Central memory CD4-positive, alpha-beta T cell (primary cell): ENCODE data around the gene TREH.

Experiments
- DNase-seq: peaks from one replicate; pipeline ENCODE4 v3.0.0; 2022

TREH gene

DNA sequence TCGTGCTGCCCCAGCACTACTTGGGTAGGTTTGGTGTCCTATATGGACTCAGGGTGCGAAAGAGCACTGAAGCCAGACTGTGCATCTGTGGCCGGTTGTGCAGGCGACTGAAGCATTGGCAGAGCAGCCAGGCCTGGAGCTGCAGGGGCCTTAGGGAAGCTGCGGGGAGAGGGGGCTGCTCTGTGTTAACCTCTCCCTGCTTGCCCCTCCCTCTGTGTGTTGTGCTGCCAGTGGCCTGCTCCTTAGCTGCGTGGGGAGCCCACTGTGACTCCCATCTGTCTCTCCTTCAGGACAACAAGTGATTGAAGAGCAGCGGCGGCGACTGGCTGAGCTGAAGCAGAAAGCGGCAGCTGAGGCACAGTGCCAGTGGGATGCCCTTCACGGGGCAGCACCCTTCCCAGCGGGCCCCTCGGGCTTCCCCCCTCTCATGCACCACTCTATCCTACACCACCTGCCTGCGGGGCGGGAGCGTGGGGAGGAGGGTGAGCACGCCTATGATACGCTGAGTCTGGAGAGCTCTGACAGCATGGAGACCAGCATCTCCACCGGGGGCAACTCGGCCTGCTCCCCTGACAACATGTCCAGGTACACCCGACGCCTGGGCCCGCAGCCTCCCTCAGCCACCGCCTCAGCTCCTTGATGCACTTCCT is 34.3 kb downstream of the TREH start:
- DNase-seq: no peak

DNA sequence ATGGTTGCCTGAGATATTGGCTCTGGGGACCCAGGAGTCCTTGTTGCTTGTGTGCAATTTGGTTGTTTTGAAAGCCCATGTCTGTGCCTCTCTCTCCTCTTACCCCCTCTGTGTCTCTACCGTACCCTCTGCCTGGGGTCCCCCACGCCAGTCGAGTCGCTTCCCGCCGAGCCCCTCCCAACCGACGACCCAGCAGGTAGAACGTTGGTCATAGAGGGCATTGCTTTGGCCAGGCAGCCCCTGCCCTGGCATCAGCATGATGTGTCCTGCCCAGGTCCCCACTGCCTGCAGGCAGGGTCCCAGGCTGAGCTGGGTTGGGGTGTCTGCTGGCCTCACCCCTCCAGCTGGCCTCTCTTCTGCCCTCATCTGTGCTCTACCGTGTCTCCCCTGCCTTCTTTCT is 35.0 kb downstream of the TREH start:
- DNase-seq: no peak

DNA sequence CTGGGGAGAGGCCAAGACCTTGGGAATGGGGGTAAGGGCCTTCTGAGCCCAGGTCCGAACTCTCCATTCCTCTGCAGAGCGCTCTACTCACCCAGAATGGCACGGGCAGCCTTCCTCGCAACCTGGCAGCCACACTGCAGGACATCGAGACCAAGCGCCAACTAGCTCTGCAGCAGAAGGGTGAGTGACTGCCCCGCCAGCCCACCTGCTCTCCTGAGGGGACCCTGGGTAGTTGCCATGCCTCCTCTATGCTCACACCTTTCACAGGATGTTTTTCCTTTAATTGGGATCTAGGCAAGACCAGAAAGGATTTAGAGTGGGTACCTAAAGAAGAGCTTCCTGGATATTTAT is 35.5 kb downstream of the TREH start:
- DNase-seq: no peak

DNA sequence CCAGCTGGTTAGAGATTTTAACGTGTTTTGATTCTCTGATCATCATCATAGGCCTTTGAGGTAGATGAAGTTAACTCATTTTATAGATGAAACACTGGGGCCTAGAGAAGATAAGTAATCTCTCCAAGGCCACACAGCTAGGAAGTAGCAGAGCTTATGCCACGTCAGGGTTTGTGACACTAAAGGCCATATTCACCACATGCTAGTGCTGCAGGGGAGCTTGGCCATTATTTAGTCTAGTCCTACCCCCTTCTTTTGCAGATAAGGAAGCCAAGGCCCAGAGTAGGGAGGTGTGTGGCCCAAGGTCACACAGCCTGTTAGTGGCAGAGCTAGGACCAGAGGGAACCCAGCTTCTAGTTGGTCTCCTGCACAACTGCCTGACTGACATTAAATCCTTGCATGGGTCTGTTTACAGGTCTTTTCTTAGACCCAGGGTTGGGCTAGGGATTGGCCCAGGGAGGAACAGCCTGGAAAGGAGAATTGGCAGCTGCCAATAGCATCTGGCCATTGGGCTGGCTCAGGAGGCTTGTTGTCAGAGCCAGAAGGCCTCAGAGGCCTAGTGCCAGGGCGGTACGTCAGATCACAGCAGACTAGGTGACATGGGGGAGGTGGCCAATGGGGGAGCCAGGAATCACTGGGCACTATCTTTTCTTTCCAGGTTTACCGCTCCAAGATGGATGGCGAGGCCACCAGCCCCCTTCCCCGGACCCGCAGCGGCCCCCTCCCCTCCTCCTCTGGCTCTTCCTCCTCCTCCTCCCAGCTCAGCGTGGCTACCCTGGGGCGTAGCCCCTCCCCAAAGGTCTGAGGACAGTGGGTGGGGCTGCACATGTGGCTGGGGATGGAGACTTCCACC is 36.1 kb downstream of the TREH start:
- DNase-seq: no peak

DNA sequence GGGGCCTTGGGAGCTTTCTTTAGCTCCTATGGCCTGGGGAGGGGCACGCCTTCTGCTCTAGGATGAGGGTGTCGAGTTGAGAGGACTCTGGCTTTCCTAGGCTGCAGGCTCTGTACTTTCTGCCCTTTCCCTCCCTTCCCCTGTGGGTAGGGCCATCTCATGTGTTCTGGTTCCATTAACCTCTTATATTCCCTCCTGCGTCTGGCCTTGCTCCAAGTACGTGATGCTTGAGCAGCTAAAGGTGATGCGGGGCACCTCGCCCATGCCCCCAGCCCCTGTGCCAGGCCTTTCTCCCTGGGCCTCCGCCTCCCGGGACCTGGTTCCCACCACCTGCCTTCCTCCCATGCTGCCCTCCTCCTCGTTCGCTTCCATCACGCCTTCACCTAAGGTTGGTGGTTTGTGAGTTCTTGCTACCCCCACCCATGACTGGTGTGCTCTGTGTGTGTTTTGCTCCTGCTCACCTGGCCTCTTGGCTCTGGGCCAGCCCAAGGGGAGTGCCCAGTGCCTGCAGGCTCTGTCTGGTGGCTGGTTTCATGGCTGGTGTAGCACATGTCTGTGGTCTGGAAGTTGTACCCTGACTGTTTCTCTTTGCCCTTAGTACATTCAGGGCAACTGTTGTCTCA is 37.9 kb downstream of the TREH start:
- DNase-seq: no peak

DNA sequence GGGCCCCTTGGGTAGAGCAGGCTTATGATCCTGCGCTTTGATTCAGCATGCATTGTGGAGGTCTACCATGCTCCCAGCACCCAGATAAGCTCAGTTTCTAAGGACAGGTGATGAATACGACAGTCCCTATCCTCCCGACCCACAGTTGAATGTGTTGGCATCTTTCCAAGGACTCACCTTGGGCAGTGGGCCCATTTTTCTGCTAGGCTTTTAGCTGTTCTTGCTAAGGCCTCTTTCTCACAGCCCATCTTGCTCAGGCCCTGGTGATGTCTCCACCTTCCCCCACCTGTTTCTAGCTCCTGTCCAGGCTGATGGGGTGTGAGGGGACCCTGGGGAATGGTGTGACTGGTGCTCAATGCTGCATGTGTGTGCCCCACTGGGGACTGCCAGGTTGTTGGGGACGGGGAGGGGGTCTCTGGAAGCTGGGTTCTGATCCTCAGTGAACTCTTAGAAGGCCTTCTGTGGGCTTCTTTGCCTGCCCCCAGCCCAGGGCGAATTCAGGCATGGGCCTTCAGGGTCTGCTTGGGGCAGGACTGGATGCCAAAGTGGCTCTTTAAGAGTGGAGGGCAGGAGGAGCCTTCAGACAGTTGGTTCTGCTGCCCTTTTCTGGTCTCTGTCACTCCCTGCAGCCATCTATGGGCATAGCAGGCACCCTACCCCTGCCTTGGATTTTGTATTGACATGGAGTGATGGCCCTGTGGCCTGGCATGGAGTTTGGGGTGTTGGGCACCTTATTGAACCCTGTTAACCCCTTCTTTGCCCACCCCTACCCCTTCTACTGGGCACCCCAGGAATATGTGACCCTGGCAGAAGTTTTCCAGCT is 38.9 kb downstream of the TREH start:
- no peak for DNase-seq

DNA sequence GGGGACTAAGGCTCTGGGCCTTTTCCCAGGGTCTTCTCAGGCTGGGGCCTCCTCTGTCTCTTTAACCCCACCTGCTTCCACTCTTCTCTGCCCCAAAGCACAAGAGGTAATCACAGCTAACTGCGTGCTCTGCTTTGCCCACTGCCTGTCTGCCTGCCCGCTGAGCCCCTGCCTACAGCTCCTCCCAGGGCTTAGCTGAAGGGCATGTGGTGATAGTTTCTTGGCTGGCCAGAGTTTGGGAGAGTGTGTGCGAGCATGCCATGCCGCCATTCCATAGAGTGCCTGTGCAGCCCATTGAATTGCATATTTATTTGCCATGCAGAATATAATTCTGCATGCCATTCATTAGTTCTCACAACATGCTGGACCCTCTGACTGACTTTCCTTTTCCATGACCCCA is 39.6 kb downstream of the TREH start:
- no peak for DNase-seq

DNA sequence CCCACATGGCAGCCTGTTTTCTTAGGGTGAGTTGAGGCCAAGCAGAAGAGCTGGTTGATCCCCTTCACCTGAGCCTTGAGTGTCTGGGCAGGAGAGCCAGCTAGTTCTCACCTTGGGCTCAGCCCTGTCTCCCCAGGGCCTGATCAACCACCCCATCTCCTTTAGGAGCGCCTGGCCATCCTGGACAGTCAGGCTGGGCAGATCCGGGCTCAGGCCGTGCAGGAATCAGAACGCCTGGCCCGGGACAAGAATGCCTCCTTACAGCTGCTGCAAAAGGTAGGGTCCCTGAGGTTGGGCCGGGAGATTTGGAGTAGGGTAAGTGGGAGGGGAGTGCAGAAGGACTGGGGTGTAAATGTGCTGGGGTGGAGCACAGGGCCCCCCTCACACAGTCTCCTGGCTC is 40.7 kb downstream of the TREH start:
- no peak for DNase-seq

DNA sequence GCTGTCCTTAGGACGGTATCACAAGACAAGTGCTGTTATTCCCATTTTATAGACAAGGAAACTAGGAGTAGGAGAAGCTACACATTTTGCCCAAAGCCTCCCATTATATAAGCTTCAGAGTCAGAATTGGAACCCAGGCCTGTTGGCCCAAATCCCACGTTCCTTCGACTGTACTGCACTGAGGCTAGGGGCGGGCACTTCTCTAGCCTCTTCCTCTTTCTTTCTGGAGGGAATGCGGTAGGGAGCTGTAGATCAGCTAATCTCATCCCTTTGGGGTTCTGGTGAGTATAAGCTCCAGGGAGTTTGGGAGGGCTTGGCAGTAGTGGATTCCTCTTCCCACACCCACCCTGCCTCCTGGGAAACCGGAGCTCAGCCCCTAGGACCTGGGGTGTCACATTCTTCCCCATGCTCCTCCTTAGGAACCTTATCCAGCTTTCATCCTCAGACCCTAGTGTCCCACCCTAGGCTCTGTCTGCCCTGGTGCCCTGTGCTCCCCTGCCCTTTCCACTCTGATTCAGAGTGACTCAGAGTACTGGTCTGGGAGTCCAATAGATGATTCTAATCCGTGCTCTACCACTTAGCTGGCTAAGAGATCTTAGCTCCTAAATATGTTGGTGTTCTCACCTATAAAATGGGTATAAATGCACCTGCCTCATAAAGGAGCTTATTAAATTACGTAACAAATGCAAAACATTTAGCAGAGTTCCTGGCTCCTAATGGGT is 42.7 kb downstream of the TREH start:
- DNase-seq: no peak

DNA sequence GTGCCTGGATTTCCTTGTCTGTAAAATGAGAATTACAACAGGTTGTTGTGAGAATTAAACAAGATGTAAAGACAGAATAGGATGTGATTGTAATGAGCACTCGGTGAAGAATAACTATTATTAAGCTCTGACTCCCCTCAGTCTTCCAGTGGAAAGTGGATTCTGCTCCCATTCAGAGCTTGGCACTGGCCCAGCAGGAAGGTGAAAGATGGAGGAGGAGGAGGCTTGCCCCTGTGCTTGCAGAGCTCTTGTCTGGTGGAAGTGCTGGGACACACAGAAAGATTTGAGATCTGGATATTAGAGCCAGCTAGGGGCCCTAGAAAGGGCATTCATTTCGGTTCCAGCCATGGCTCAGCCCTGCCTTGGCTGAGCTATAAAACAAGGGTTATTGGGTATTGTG is 43.8 kb downstream of the TREH start:
- DNase-seq: no peak

DNA sequence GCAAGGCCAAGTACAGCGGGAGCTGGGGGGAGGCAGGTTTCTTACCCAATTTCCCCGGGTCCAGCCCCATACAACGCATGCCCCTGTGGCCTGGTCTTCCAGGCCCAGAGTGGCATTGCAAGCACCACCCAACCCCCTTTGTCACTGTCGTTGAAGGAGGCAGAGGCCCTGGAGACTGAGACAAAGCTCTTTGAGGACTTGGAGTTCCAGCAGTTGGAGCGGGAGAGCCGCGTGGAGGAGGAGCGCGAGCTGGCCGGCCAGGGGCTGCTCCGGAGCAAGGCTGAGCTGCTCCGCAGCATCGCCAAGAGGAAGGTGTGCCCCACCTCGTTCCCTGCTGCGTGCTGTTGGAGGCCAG is 44.2 kb downstream of the TREH start:
- no peak for DNase-seq

DNA sequence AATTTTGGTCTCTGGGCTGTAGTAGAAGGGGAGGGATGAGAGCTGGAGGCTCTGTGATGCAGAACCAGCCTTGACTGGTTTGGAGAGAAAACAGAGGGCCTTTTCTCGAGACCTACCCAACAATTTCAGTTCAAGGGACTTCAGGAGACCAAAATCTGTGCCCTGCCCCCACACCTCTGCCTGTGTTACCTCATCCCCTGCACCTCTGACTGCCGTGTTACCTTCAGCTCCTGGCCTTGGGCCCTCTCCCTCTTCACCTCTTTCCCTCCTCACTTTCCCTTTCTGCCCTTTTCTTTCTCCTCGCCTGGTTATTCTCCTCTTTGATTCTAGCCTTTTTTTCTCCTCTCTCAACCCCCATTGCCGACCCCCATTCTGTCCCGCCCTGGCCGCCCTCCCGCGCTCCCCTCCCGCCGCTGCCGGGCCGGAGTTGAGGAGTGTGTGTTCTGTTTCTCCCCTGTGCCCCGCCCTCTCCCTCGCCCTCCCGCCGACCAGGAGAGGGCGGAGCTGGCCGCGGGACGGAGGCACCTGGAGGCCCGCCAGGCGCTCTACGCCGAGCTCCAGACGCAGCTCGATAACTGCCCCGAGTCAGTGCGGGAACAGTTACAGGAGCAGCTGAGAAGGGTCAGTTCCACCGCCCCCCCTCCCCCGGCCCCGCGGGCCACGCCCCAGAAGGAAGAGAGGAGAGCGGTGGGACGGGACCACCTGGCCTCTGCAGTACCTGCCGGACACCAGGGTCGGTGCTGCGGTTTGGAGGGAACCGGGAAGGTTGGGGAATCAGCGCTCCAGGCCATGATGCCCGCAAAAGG is 44.8 kb downstream of the TREH start:
- DNase-seq: no peak

DNA sequence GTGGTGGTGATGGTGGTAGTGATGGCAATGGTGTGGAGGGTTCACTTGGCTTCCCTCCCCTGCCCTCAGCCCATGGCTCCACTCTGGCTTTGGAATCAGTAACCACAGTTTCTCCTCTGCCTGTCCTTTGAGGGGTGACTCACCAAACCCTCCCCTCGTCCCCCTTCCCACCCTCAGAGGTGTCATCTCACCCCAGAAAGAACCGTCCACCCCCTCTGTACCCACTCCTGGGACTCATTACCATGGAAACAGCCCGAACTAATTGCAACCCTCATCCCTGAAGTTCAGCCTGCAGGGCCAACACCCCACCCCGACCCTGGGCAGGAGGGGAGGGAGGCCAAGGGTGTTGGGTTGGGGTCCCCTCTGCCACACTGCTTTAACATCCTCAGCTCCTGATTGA is 45.5 kb downstream of the TREH start:
- DNase-seq: no peak

DNA sequence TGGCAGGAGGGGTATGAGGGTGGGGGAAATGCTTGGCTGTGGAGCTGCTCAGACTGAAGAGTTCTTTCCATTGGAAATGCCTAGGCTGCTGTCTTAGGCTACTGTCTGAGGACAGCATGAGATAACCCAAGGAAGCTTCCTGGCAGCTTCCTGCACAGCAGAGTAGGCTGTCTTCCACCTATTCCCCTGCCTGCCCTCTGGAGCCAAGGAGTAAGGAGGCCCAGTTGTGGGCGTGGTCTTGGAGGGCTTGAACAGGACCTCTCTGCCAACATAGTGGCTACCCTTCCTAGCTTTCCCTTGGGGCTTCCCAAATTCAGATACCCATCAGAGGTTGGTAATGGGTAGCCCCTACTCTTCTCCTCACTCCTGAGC is 46.1 kb downstream of the TREH start:
- DNase-seq: no peak

DNA sequence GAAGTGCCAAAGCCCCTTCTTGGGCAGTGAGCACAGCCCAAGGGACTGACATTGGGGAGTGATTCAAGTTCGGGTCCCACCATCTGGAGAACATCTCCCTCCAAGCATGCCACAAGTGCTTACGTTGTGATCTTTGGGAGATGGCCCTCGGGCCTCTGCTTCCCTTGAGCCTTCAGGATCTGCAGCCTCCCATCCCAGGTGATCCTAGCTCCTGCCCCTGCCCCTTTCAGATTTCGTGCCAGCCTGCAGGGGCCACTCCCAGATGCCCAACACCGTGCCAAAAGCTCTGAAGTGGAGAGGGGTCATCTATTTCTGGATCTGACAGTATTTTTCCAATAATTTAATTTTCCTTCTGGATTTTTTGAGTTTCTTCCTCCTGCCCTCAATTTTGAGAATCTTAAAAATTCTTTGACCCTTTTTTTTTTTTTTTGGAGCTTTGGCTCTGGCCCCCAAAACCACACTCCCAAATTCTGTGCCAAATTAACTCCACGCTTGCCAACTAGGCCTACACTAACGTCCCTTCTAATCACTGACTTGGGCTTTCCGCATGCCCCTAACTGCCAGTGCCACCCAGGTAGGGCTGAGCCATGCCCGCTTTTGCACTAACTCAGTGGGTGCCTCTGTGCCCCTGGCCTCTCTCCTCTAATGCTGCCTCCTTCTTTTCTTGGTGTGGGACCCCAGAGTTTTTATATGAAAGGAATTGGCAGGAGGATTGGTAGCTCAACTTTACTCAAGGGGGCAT is 46.7 kb downstream of the TREH start:
- DNase-seq: no peak

DNA sequence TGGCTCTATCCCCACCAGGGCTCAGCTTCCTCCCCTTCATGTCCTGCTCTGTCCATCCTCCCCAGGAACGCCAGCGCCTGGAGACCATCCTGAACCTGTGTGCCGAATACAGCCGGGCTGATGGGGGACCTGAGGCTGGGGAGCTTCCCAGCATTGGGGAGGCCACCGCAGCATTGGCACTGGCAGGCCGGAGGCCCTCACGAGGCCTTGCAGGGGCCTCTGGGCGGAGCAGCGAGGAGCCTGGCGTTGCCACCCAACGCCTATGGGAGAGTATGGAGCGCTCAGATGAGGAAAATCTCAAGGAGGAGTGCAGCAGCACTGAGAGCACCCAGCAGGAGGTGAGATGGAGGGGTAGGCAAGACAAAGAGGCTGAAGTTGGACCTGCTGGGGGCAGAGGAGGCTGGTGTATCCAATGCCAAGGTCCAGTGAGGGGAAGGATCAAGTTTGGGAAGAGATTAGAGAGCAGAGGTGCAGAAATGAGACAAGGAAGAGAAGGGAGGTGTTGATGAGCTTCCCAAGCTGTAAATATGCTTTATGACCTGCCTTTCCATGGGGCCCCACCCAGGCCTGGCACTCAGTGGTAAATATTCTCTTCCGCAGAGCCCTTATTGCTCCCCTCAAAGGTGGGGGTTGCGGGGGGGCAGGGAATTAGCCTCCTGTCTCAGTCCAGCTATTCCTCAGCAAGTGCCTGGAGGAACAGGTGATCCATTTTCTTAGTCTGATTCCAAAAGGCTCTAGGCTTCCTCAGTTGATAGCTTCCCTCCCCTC is 48.1 kb downstream of the TREH start:
- DNase-seq: no peak

DNA sequence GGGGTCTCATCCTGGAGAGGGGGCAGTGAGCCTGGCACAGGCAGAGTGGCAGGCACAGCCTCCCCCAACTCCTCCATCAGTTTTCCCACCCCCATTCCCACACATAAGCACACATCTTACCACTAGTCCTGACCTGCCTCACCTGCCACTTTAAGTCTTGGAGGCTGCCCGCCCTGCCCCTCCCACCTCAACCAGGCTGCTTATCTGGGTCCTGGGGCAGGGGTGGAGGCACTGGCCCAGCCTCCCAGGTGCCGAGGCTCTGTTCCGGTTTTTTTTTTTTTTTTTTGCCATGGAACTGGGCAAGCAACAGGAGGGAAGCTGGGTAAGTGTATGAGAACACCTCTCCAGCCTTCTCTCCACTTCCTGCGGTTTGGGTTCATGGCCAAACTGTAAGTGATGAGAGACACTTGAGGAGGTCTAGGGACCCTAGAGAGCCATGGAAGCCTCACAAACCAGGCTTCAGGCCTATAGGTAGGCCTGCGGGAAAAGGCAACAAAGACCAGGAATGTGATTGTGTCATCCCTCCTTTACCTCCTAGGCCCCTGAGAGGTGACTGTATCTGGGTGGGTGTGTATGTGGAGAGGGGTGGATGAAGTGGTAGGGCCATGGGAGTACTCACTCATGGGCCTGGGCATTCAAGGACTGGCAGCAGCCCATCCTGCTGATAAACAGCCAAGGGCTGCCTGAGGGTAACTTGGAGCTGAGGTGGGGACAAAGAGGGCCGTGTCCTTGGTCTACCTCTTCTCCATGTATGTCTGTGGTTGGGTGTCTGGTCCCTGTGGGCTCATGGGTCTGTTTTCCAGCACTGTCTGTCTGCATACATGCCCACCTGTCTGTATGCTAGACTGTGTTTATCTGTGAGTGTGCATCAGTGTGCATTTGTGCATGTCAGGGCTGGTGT is 49.4 kb downstream of the TREH start:
- no peak for DNase-seq

DNA sequence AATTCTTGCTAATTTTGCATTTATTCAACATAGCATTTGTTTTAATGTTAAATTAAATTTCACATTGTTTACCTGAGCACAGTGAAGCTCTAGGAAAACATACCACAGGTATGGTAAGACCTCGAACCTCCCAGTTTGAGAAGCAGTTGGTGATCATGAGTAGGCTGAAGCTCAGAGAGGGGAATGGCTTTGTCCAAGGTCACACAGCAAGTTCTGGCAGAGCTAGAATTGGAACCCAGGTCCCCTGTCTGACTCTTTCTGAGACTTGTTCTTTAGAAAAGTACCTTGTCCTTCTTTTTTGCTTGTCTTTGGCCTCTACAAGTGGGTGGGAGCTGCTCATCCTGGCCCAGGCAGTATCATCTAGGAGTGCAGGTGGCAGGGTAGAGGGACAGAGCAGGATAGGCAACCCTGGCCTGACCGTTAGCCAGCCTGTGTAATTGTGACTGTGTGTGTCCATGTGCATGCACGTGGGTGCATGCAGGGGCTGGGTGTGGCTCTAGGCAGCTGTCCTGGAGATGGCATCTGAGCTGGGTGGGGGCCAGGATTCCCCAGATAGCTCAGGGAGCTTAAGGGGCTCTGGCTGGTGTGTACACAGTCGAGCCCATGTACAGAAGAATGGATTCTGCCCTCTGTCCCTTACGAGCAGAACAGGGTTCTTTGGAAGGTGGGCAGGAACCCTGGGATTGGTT is 50.4 kb downstream of the TREH start:
- no peak for DNase-seq

DNA sequence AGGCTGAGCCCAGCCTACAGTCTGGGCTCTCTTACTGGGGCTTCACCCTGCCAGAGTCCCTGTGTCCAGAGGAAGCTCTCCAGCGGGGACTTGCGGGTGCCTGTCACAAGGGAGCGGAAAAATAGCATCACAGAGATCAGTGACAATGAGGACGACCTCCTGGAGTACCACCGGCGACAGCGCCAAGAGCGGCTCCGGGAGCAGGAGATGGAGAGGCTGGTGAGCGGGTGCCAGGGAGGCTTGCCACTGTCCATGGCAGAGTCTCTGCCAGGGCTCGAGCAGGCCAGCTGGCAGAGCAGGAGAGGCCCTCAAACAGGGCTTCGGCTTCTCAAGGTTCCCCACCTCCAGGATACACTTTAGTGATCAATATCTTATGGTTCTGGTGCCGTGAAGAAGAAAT is 51.0 kb downstream of the TREH start:
- DNase-seq: no peak
